Mammary epithelial cell (primary cell): ENCODE results near the gene KLF13.

Source experiments
- EZH2 ChIP-seq: IDR thresholded peaks from 2 replicates; pipeline ENCODE4 v1.6.1; 2012; ENCODE audit warnings: low read length, inconsistent platforms, borderline replicate concordance
- TF ChIP-seq, protein P1 (sequence below), 2 donors: IDR thresholded peaks in 1 of 2; conservative IDR thresholded peaks in 1 of 2; 2 replicates each; pipeline ENCODE4 v1.5.1; 2011 to 2012; ENCODE audit warnings: inconsistent platforms in 2 of 2, low read length in 2 of 2, mild to moderate bottlenecking in 2 of 2, control low read depth in 1 of 2, low read depth in 1 of 2; ENCODE audit not compliant: insufficient read depth in 1 of 2; ENCODE audit errors: extremely low read depth in 1 of 2

DNA sequence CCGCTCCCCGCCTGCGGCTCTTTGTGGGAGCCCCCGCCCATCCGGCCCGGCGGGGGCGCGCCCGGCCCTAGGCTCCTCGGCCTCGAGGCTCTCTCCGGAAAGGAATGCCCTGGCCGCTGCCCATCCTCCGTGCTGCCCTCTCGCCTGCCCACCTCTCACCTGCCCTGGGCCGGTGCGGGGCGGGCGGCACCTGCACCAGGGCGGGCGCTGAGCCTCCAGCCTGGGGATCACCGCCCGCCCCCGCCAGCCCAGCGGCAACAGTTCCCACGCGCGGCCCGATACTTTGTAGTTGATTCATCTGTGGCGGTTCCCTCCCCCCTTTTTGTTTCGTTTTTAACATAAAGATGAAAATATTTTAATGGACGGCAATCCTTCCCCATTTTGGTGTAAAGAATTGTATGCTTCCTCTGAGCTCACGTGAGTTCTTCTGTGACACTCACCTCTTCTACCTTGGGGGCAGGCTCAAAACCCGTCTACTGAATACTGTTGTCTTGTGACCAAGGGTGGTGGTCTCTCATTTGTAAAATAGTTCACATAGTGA is 1.9 kb downstream of the KLF13 start:
- TF ChIP-seq, protein P1, sequence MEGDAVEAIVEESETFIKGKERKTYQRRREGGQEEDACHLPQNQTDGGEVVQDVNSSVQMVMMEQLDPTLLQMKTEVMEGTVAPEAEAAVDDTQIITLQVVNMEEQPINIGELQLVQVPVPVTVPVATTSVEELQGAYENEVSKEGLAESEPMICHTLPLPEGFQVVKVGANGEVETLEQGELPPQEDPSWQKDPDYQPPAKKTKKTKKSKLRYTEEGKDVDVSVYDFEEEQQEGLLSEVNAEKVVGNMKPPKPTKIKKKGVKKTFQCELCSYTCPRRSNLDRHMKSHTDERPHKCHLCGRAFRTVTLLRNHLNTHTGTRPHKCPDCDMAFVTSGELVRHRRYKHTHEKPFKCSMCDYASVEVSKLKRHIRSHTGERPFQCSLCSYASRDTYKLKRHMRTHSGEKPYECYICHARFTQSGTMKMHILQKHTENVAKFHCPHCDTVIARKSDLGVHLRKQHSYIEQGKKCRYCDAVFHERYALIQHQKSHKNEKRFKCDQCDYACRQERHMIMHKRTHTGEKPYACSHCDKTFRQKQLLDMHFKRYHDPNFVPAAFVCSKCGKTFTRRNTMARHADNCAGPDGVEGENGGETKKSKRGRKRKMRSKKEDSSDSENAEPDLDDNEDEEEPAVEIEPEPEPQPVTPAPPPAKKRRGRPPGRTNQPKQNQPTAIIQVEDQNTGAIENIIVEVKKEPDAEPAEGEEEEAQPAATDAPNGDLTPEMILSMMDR (conservative IDR thresholded peaks at IDR 0.05 in 1 of 2, IDR thresholded peaks at IDR 0.05 in 1 of 2; ENCODE audit: extremely low read depth in 1 of 2, insufficient read depth in 1 of 2, low read depth in 1 of 2, low read length in 2 of 2) = no peak
- no peak for TF ChIP-seq EZH2
